D721Med (cell line): ENCODE measurements around the gene KIF21B.

ENCODE experiments used
- DNase-seq: peaks from one replicate; pipeline ENCODE4 v3.0.0; 2011; ENCODE audit warnings: low spot score; ENCODE audit not compliant: insufficient read length
- FAIRE-seq: peaks from 2 replicates; lab custom pipeline; 2011; peaks lifted over from hg19 to GRCh38; lab: Jason Lieb, UNC
- CTCF ChIP-seq: IDR thresholded peaks from 2 replicates; pipeline ENCODE4 v1.5.1; 2012; ENCODE audit warnings: mild to moderate bottlenecking, control low read depth; ENCODE audit not compliant: insufficient read depth; ENCODE audit errors: missing control alignments

The KIF21B gene

GRCh38 chr1:200971955-200972711 lies 51.4 kb downstream of the KIF21B start:
- DNase-seq, result peak; percentile 92
- TF ChIP-seq CTCF, result peak; percentile 81
- no peak for FAIRE-seq

GRCh38 chr1:200971428-200971903 lies 52.0 kb downstream of the KIF21B start:
- FAIRE-seq (no peak), DNase-seq (no peak)
- TF ChIP-seq CTCF, result no peak

- no peak for TF ChIP-seq CTCF
- FAIRE-seq (no peak), DNase-seq (no peak)
These were observed 52.6 kb downstream of the KIF21B start for GRCh38 chr1:200970771-200971427.

- FAIRE-seq, result no peak
- DNase-seq, result no peak
- TF ChIP-seq CTCF, result no peak
These were observed 53.6 kb downstream of the KIF21B start for GRCh38 chr1:200969726-200970561.

GRCh38 chr1:200968469-200969410 lies 54.8 kb downstream of the KIF21B start:
- FAIRE-seq, result no peak
- no peak for TF ChIP-seq CTCF
- no peak for DNase-seq

- FAIRE-seq (no peak), DNase-seq (no peak)
- no peak for TF ChIP-seq CTCF
These were observed 55.6 kb downstream of the KIF21B start for GRCh38 chr1:200967693-200968468.
